ENCODE measurements around the gene RNF4. TPM values are rescaled to one million over a fixed set of nuclear protein-coding genes. Genes with fewer than 3 reads are reported as not detected.

Gene RNF4
- polyA plus RNA-seq, 3 donors: 28.8 to 41.3 (median 37.0) TPM

- no peak overlapping the region for H3K4me2 ChIP-seq (replicated peaks; ENCODE audit: extremely low read depth, low read length, poor library complexity, severe bottlenecking)
- H3K4me1 Mint-ChIP-seq: no peaks in the 10 kb centered on the region
These were observed 18.4 kb upstream of the RNF4 start for GRCh38 chr4:2450394-2451035.

GRCh38 chr4:2451036-2451520, 17.8 kb upstream of the RNF4 start:
- no peak overlapping the region for H3K9ac ChIP-seq (ENCODE audit: insufficient read depth, low read length, poor library complexity, severe bottlenecking)
- H3K4me2 ChIP-seq (replicated peaks; ENCODE audit: extremely low read depth, low read length, poor library complexity, severe bottlenecking): no peak overlapping the region
- H3K4me1 ChIP-seq (ENCODE audit: control insufficient read depth in 1 of 2, insufficient read depth in 2 of 2, low read length in 2 of 2): no peaks in the 10 kb centered on the region
- Mint-ChIP-seq H3K36me3 (no peaks in the 10 kb centered on the region), H3K9me3 (no peaks in the 10 kb centered on the region), H3K4me3 (peak overlapping the region in 1 of 2 donors; percentile 21), H3K27ac (no peak overlapping the region), H3K4me1 (no peaks in the 10 kb centered on the region), H3K27me3 (ENCODE audit: low read depth in 3 of 3) (peaks cover 0 to 5% (median 1%) of the 10 kb centered on the region in 3 donors)
- intact Hi-C loops (cut with micrococcal nuclease): no loop called here
- H3K79me2 ChIP-seq (ENCODE audit: insufficient read depth, low read length): no peaks in the 10 kb centered on the region
- H3K4me3 ChIP-seq (replicated peaks in 1 of 3; ENCODE audit: low read depth in 2 of 3, low read length in 3 of 3): no peak overlapping the region
- no peaks in the 10 kb centered on the region for H3K27me3 ChIP-seq (ENCODE audit: control insufficient read depth in 2 of 2, insufficient read depth in 2 of 2, low read length in 2 of 2)
- DNase-seq: no peak
- no peaks in the 10 kb centered on the region for H3K9me3 ChIP-seq (replicated peaks in 1 of 2; ENCODE audit: control insufficient read depth in 1 of 2, insufficient read depth in 1 of 2, low read length in 2 of 2)
- H3K36me3 ChIP-seq (replicated peaks in 1 of 2; ENCODE audit: control insufficient read depth in 1 of 2, insufficient read depth in 2 of 2, low read length in 2 of 2): no peaks in the 10 kb centered on the region
- WGBS (ENCODE audit: insufficient coverage): 92% methylated on average over 4 of the region's 10 CpGs
- TF ChIP-seq CTCF (IDR thresholded peaks at IDR 0.05): no peak
- H2AFZ ChIP-seq (ENCODE audit: insufficient read depth, low read depth, low read length, poor library complexity, severe bottlenecking): no peak overlapping the region
- no peak overlapping the region for H3K27ac ChIP-seq (ENCODE audit: low read depth in 1 of 2, low read length in 2 of 2)
- no peaks in the 10 kb centered on the region for H4K20me1 ChIP-seq (ENCODE audit: insufficient read depth, low read length)

More at GRCh38 chr4:2450394-2451035, 18.4 kb upstream of the RNF4 start:
- Histone ChIP-seq H3K4me3 (replicated peaks in 1 of 3; ENCODE audit: low read depth in 2 of 3, low read length in 3 of 3) (no peak overlapping the region), H3K79me2 (ENCODE audit: insufficient read depth, low read length) (no peaks in the 10 kb centered on the region), H3K4me1 (ENCODE audit: control insufficient read depth in 1 of 2, insufficient read depth in 2 of 2, low read length in 2 of 2) (no peaks in the 10 kb centered on the region), H2AFZ (ENCODE audit: insufficient read depth, low read depth, low read length, poor library complexity, severe bottlenecking) (no peak overlapping the region), H3K9ac (ENCODE audit: insufficient read depth, low read length, poor library complexity, severe bottlenecking) (no peak overlapping the region), H3K27me3 (ENCODE audit: control insufficient read depth in 2 of 2, insufficient read depth in 2 of 2, low read length in 2 of 2) (no peaks in the 10 kb centered on the region), H3K27ac (ENCODE audit: low read depth in 1 of 2, low read length in 2 of 2) (no peak overlapping the region), H3K36me3 (replicated peaks in 1 of 2; ENCODE audit: control insufficient read depth in 1 of 2, insufficient read depth in 2 of 2, low read length in 2 of 2) (no peaks in the 10 kb centered on the region), H4K20me1 (ENCODE audit: insufficient read depth, low read length) (no peaks in the 10 kb centered on the region), H3K9me3 (replicated peaks in 1 of 2; ENCODE audit: control insufficient read depth in 1 of 2, insufficient read depth in 1 of 2, low read length in 2 of 2) (no peaks in the 10 kb centered on the region)
- no peak overlapping the region for H3K27ac Mint-ChIP-seq
- no peak for DNase-seq
- intact Hi-C loops (cut with micrococcal nuclease): no loop called here
- H3K4me3 Mint-ChIP-seq: no peak overlapping the region
- no peak for TF ChIP-seq CTCF (IDR thresholded peaks at IDR 0.05)
- no peaks in the 10 kb centered on the region for H3K36me3 Mint-ChIP-seq
- 94% methylated on average over 13 of the region's 16 CpGs for WGBS (ENCODE audit: insufficient coverage)
- H3K9me3 Mint-ChIP-seq: no peaks in the 10 kb centered on the region
- peaks cover 0 to 5% (median 1%) of the 10 kb centered on the region in 3 donors for H3K27me3 Mint-ChIP-seq (ENCODE audit: low read depth in 3 of 3)

Measured in CD14-positive monocyte (primary cell).